Left hindlimb (tissue), 1 donor: ENCODE results near the gene ABHD2.
"Not testable (repeated sequence)": the region's sequence is repeated elsewhere in the genome, so short reads cannot be mapped to it uniquely, and the experiment has no call there.

ENCODE experiments used
- DNase-seq: peaks from one replicate; pipeline ENCODE4 v3.0.0-alpha.2; 2018

ABHD2 gene, protein sequence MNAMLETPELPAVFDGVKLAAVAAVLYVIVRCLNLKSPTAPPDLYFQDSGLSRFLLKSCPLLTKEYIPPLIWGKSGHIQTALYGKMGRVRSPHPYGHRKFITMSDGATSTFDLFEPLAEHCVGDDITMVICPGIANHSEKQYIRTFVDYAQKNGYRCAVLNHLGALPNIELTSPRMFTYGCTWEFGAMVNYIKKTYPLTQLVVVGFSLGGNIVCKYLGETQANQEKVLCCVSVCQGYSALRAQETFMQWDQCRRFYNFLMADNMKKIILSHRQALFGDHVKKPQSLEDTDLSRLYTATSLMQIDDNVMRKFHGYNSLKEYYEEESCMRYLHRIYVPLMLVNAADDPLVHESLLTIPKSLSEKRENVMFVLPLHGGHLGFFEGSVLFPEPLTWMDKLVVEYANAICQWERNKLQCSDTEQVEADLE

DNA sequence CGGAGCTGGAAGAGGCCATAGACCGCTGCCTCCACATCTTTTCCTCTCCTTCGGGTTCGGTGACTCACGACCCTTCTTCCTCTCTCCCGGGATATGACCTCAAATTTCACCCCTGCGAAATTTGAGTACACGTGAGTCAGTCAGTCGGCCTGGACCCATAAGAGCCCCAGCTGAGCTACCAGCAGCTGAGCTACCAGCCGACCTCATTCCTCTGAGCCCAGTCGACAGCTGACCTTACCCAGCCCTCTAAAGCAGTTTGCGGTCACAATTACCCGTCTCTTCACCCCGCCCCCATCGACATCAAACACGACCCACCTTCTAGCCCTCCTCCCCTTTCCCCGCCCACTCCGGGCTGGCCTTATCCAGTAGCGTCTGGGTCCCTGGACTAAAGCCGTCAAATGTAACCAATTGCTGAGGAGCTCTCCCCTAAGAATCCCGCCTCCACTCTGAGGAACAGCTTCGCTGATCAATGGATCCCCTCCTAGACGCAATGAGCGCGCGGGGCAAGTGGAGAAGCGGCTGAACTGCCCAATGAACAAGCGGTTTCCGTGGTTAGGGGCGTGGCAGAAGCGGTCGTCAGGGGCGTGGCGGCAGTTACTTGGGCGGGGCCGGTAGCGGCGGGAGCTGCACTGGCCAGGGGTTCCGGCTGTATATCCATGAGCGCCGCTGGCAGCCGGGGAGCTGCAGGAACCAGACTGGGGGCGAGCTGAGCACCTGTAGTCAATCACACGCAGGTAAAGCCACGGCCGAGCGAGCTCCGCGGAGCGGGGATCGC lies at the start of gene ABHD2:
TSS of gene ABHD2 (plus strand) at position 627 of the 775 bp plus-strand sequence. CDS start 27,872 bp downstream, outside the sequence.
- peak; percentile 99 for DNase-seq

DNA sequence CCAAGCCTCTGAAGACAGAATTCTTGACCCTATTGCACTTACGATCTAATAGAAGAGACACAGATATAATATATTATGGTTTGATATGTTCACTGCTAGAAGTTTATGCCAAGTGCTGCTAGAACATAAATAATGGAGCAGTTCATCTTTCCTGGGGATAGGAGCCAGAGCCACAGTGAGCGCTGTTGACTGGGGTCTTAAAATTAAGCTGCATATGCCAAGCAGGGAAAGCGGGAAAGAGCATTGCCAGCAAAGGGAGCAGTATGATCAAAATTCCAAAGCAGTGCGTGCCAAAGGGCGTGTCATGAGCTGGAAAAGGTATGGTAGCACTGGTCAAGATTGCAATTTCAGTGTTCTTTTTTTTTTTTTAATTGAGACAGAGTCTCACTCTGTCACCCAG lies 49.1 kb upstream of the ABHD2 start:
- no peak for DNase-seq

DNA sequence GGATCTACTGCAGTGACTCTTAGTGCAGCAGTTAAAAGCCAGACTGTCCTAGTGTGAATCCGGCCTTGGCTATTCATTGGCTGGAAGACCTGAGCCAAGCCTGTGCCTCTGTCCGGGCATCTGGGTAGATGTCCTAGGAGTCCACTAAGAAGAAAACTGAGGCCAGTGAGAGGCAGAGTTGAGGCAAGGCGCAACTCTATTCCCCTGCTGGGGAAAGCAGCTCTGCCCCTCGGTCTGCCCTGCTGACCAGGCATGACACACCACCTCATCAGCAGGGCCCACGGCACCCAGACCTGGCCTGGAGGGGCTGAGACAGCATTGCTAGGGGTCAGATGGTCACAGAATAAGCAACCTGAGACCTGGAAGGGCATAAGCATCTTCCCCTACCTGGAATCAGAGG lies 46.7 kb upstream of the ABHD2 start:
- no peak for DNase-seq

DNA sequence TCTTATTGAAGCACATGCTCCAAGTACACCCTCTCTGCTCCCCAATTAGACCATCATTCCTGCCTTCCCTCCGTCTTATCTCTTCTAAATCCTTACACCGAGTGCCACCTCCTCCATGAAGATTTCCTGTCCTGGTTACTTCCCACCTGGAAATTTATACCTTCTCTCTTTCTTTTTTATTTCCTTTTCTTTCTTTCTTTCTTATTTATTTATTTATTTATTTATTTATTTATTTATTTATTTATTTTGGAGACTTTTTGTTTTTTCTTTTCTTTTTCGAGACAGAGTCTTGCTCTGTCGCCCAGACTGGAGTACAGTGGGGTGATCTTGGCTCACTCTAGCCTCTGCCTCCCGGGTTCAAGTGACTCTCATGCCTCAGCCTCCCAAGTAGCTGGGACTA lies 45.9 kb upstream of the ABHD2 start:
- no peak for DNase-seq

DNA sequence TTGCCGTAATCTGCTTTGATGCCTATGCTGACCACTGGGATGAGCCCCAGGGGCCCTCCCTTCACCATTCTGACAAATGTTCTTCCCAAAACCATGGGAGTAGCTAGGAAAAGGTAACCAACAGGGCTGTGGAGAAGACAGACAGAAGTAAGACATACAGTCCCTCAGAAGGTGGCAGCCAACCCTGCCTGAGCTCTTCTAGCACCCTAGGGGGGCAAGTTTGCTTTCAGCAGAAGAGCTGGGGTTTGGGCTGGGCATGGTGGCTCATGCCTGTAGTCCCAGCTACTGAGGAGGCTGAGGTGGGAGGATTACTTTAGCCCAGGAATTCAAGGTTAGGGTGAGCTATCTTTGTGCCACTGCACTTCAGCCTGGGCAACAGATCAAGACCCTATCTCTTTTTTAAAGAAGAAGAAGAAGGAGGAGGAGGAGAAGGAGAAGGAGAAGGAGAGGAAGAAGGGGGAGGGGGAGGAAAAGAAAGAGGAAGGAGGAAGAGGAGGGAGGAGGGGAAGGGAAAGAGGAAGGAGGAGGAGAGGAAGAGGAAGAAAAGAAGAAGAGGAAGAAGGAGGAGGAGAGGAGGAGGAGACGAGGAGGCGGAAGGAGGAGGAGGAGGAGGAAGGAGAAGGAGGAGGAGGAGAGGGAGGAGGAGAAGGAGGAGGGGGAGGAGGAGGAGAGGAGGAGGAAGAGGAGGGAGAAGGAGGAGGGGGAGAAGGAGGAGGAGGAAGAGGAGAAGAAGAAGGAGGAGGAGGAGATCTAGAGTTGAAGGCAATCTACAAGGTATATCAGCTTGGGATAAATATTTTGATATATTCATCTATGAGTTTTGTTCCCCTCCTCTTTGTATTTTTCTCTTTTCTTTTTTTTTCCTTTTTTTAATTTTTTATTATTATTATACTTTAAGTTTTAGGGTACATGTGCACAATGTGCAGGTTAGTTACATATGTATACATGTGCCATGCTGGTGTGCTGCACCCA lies 44.9 kb upstream of the ABHD2 start:
- no peak for DNase-seq

DNA sequence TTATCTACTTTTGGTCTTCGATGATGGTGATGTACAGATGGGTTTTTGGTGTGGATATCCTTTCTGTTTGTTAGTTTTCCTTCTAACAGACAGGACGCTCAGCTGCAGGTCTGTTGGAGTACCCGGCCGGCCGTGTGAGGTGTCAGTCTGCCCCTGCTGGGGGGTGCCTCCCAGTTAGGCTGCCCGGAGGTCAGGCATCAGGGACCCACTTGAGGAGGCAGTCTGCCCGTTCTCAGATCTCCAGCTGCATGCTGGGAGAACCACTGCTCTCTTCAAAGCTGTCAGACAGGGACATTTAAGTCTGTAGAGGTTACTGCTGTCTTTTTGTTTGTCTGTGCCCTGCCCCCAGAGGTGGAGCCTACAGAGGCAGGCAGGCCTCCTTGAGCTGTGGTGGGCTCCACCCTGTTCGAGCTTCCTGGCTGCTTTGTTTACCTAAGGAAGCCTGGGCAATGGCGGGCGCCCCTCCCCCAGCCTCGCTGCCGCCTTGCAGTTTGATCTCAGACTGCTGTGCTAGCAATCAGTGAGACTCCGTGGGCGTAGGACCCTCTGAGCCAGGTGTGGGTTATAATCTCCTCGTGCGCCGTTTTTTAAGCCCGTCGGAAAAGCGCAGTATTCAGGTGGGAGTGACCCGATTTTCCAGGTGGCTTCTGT lies 39.1 kb upstream of the ABHD2 start:
- DNase-seq = not testable (repeated sequence)

DNA sequence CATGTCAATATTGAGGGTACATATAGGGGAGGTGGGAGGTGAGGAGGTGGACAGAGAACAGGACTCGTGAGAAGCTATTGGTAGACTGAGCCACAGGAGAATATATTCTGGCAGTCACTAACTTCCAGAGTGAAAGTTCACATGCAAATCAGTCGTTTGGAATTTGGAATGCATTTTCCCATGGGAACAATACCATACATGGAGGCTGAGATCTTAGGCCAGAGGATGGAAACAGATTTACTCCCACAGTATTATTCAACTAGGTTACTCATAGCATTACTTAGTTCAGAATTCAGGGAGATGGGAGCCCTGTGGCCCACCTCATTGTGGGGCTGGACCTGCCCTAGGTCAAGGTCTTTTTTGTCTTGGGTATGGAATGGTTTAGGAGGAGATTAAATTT lies 36.4 kb upstream of the ABHD2 start:
- no peak for DNase-seq

DNA sequence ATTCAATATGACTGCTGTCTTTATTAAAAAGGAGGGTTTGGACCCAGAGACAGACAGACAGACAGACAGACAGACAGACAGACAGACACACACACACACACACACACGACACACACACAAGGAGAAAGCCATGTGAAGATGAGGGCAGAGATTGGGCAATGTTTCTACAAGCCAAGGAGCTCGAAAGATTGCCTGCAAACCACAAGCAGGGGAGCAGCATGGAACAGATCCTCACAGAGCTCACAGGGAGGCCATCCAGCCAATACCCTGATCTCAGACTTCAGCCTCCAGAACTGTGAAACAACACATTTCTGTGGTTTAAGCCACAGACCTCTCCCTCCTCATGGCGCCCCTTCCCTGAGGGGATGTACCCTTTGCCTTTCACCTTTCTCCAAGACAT lies 35.8 kb upstream of the ABHD2 start:
- DNase-seq = no peak

DNA sequence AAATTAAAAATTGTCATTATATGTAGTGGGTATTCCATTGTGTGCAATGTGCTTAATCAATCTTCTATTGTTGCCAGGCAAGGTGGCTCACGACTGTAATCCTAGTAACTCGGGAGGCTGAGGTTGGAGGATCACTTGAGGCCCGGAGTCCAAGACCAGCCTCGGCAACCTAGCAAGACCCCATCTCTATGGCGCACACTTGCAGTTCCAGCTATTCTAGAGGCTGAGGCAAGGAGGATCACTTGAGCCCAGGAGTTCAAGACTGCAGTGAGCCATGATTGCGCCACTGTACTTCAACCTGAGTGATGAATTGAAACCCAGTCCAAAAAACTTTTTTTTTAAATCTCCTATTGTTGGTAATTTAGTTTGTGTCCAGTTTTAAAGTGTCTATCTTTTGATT lies 33.4 kb upstream of the ABHD2 start:
- no peak for DNase-seq

DNA sequence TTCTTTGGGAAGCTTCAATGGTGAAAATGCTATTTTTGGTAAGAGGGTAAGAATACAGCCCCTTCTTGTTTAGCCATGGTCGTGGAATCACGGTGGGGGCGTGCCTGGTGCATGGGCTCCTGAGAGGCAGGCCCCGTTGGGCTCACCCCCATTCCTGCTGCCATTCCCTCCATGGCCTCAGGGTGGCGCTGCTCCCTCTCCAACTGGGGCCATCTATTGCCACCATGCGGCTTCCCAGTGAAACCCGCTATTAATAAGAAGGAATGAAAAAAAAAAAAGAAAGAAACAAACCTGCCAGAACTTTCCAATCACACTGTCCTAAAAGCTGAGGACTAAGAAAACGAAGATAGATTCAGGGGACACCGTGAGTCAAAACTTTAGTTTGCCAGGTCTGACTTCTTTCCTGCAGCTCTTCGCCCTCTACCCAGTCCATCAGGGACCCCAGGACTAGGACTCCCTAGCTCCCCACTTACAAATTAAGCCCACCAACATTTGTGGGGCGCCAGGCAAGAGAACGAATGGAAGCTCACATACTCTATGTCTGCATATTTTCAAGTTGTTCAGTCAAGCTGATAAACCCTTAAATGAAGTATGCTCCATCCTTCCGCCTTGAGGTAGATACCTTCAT lies 30.6 kb upstream of the ABHD2 start:
- peak; percentile 72 for DNase-seq

DNA sequence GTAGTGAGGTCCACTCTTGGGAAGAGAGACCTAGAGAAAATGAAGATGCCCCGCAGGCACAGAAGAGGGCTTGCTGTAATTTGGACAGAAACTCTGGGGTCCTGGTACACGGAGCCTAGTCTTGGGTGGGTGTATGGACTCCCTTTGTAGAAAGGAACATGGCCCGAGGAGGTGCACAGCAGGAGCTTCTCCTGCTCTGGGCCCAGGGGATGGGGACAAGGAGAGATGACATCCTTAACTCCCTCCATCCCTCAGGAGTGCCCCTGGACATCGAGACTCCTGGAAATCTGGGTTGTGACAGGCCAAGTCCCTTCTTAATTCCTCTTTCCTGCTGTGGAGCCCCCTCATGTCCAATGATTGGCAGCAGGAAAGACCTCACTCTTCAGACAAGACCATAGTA lies 29.9 kb upstream of the ABHD2 start:
- DNase-seq = no peak

DNA sequence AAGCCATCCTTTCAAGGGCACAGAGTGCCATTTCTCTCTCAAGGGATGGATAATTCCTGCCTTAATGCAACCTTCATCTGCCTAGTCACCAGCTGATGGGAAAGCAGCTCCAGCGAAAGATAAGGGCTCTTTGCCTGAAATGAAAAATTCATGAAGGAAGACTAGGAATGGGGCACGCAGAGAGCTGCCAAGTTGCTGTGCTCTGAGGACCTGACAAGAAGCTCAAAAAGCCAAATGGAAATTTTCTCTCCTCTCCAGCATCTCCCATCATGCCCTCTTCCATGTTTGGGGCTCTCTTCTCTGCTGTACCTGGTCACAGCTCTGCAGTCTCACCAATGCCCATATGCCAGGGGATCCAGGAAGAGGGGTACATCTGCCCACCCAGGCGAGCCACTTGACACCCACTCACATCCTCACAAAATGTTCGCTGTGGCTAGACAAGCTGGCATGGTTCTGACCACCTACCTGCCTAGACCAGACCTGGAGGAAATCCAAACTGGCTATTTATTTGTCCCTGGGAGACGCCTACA lies 29.3 kb upstream of the ABHD2 start:
- DNase-seq = no peak

DNA sequence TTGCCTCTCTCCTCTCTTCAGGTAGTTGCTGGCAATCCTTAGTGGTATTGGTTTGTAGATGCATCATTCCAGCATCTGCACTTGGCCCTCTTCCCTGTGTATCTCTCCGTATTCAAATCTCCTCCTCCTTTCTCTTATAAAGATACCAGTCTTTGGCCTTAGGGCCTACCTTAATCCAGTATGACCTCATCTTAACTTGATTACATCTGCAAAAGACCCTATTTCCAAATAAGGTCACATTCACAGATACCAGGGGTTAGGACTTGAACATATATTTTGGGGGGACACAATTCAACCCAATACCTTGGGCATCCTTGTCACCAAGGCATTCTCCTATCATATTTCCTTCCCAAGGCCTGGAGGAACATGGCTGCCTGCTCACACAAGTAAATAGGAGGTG lies 22.0 kb upstream of the ABHD2 start:
- no peak for DNase-seq

DNA sequence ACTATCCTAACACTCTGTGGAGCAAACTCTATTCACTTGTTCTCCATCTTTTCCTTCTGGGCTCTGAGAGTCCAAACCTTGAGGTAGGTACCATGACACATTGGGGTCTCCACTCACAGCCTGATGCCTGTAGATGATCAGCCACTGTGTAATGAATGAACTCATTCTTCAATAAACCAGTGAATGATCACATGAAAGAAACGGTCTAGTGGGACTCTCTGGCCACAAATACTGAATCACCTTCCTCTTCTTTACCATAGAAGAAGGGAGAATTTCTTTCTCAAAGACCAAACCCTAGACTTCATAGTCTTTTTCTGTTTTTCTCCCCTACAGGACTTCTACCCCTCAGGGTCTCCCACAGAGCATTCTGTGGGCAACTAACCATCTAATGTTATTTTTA lies 20.5 kb upstream of the ABHD2 start:
- DNase-seq = no peak

DNA sequence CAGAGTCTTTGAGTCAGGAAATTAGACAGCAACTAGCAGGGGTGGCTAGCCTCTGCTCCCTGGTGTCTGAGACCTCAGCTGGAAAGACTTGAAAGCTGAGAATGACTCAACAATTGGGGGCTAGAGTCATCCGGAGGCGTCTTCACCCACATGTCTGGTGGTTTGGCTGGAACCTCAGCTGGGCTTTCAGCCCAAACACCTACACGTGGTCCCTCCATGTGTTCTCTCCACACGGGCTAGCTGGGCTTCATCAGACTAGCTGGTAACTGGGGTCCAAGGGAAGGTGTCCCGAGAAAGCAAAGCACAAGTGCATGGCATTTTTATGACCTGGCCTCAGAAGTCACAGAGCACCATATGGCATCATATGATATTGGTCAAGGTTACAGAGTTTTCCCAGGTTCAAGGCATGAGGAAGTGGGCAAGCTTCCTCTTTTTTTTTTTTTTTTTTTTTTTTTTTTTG lies 19.9 kb upstream of the ABHD2 start:
- DNase-seq = no peak

DNA sequence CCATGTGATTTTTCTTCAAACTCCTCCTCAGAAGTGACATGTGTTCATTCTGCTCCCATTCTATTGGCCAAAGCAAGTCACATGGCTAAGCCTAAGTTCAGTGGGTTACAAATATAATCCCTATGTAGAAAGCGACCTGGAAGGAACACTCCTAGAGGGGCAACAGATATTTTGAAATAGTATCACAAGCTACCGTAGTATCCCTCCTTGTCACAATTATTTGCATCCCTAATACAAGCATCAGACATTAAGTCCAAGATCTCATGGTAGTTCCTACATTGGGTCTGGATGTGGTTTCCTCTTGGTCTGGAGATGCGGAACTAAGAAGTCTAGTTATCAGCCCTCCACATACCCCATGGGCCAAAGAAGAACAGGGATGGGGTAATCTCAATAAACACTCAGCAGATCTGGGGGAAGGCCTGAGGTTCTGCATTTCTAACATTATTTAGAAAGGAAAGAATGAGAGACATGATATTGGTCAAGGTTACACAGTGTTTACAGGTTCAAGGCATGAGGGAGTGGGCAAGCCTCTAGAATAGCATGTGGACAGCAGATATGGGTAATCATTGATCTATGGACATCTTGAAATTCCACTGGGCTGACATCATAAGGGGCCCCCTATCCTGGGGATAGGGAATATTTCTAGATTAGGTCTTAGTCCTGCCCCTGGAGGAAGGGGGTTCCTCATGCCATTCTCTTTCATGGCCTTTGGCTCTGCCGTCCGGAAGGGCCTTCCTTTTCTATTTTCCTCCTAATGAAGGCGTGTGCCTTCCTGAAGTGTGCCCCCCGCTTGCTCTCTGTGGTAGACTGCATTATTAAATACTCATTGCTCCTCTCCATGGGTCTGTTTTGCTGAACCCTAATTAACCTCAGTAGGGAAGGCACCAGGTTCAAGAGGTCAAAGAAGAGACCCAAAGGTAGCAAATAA lies 17.8 kb upstream of the ABHD2 start:
- no peak for DNase-seq

DNA sequence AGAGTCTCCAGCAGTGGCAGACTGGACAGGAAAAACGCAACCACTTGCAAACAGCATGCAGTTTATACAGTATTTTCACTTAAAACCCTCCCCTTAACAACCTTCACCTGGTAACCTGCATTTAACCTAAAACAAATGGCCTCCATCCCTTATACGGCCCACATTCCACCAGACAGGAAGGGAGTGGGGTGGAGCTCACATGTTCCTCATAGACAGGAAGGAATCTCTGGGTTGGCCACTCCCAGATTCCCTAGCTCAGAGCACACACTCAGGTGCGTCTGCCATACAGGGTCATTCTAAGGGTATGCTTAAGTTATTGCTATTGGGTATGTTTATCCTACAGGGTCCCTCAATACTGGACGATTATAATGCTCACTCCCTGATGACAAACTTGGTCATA lies 16.8 kb upstream of the ABHD2 start:
- DNase-seq = no peak

DNA sequence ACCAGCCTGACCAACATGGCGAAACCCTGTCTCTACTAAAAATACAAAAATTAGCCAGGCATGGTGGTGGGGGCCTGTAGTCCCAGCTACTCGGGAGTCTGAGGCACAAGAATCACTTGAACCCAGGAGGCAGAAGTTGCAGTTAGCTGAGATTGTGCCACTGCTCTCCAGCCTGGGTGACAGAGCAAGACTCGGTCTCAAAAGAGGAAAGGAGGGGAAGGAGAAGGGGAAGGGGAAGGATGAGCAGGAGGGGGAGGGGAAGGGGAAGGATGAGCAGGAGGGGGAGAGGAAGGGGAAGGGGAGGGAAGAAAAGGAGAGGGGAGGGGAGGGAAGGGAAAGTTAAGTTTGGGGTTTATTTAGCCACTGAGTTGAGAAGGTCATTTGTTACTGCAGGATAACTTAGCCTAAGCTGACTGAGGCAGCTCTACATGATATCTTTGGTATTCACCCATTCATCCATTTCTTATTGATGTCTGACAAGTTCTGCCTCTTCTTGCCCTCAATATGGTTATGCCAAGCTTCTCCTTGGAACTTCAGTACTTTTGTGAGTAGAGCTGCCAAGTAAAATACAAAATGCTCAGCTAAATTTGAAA lies 15.9 kb upstream of the ABHD2 start:
- DNase-seq = no peak

DNA sequence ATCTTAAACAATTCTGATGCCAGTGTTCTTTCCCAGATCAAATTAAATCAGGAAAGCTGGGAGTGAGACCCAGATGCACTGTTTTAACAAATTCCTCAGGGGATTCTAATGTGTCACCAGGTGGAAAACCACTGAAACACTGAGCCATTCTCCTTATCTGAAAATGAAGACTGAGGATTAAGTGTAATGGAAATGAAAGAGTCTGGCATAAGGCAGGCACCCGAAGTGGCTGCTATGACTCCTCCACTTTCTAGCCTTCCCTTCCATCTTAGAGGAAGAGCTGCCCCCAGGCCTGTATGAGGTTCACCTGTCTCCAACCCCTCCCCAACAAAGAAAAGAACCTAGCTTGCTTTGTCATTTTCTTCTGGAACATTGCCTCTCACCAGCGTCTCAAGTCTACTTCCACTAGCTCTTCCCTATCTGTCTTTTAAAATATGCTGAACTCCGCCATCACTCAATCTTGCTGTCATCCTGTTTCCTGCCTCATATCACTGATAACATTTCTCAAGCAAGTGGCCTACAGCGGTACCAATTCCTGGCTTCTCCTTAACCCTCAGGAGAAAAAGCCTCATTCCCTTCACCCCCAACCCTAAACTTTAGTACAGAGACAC lies 13.7 kb upstream of the ABHD2 start:
- DNase-seq = no peak
